Lower lobe of right lung (tissue), 2 donors: ENCODE data around the gene ACAN. TPM values are rescaled to one million over a fixed set of nuclear protein-coding genes. Genes with fewer than 3 reads are reported as not detected.

ENCODE experiments used
- ATAC-seq, 2 donors: fragments of 200-7000 bp; cut with Tn5 transposase; one replicate each; pipeline ENCODE4 v1.9.1; 2020 to 2022; ENCODE audit warnings: mild to moderate bottlenecking in 2 of 2, moderate library complexity in 2 of 2
- DNase-seq: peaks from one replicate; pipeline ENCODE4 v3.0.0-alpha.2; 2020
- H3K27ac ChIP-seq: fragments of 200-600 bp; one replicate; pipeline ENCODE4 v1.8.0; 2022
- H3K27me3 ChIP-seq: fragments of 200-600 bp; one replicate; pipeline ENCODE4 v1.8.0; 2022; ENCODE audit warnings: low read depth
- H3K36me3 ChIP-seq: fragments of 200-600 bp; one replicate; pipeline ENCODE4 v1.8.0; 2022; ENCODE audit warnings: mild to moderate bottlenecking
- H3K4me1 ChIP-seq: fragments of 200-600 bp; one replicate; pipeline ENCODE4 v1.8.0; 2022
- H3K4me3 ChIP-seq: fragments of 200-600 bp; one replicate; pipeline ENCODE4 v1.8.0; 2022; ENCODE audit warnings: mild to moderate bottlenecking
- H3K9me3 ChIP-seq: fragments of 200-600 bp; one replicate; pipeline ENCODE4 v1.8.0; 2022
- intact Hi-C: fragments of 100-400 bp; cut with DNase I; formaldehyde crosslinking; loops from one replicate; pipeline ENCODE4 v1.11.0; 2022
- total RNA-seq: library from RNA; stranded (reverse); fragmentation: NEBNext Ultra II Directional; extraction: Animal tissue kit (Norgen Biotek cat#: 25700); gene quantifications from one replicate; pipeline ENCODE4 v1.2.1, GENCODE V29; 2021
- TF ChIP-seq, protein P1 (sequence below): fragments of 200-600 bp; IDR thresholded peaks from one replicate; pipeline ENCODE4 v1.8.0; 2022; ENCODE audit warnings: antibody characterized with exemption, mild to moderate bottlenecking
- donor health status: DM: no; HTN: yes; CAD: no; lungs with severe emphysema.

ACAN gene
- total RNA-seq, 1 donor from 2014 or later = 0.12 TPM

DNA sequence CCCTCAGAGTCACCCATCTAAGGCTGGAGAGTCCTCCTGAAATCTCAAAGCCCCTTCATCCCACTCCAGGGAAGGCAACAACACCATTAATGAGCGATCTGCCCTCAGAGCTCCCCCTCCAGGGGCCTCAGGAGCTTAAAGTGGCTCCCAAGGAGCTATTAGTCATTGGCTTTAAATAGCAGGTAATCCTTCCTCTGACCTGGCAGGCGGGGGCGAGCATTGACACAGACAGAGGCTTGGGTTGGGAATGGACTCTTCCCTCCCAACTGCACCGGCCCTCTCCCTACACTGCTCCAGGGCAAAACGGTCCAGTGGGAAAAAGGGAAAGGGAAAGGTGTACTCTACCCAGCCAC, 108.5 kb downstream of the ACAN start:
- intact Hi-C loops = no loop called here
- H3K9me3 ChIP-seq = no peaks in the 10 kb centered on the region
- peaks cover 16% of the 10 kb centered on the region for H3K36me3 ChIP-seq
- H3K4me3 ChIP-seq = peak overlapping the region; percentile 86
- H3K27me3 ChIP-seq = no peaks in the 10 kb centered on the region
- ATAC-seq = peak; percentile 44 to 51
- no peak overlapping the region for H3K27ac ChIP-seq
- H3K4me1 ChIP-seq = peaks cover 25% of the 10 kb centered on the region
- TF ChIP-seq, protein P1, sequence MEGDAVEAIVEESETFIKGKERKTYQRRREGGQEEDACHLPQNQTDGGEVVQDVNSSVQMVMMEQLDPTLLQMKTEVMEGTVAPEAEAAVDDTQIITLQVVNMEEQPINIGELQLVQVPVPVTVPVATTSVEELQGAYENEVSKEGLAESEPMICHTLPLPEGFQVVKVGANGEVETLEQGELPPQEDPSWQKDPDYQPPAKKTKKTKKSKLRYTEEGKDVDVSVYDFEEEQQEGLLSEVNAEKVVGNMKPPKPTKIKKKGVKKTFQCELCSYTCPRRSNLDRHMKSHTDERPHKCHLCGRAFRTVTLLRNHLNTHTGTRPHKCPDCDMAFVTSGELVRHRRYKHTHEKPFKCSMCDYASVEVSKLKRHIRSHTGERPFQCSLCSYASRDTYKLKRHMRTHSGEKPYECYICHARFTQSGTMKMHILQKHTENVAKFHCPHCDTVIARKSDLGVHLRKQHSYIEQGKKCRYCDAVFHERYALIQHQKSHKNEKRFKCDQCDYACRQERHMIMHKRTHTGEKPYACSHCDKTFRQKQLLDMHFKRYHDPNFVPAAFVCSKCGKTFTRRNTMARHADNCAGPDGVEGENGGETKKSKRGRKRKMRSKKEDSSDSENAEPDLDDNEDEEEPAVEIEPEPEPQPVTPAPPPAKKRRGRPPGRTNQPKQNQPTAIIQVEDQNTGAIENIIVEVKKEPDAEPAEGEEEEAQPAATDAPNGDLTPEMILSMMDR = no peak
- DNase-seq = no peak

DNA sequence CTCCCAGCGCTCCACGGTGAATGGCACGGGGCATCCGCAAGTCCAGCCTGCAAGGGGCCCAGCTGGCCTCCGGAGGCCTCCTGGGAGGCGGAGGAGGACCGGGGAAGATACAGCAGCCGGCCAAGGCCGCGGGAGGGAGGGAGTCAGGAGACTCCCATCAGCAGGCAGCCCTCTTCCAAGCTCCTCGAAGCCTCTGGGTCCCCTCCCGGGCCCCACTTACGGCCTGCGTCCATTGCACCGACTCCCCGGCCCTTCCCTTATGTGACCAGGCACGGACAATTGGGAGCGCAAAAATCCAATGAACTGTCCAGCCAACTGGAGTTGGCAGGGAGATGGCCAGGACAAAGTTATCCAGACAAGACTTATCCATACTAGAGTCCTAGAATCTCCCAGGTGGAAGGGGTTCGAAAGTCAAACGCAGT, 109.3 kb downstream of the ACAN start:
- intact Hi-C loops = no loop called here
- H3K9me3 ChIP-seq = no peaks in the 10 kb centered on the region
- TF ChIP-seq, protein P1 = no peak
- no peaks in the 10 kb centered on the region for H3K27me3 ChIP-seq
- DNase-seq (no peak), ATAC-seq (peak; percentile 17 to 41)
- H3K4me3 ChIP-seq = peak overlapping the region; percentile 86
- peak overlapping the region; percentile 75 for H3K27ac ChIP-seq
- peaks cover 25% of the 10 kb centered on the region for H3K4me1 ChIP-seq
- peaks cover 14% of the 10 kb centered on the region for H3K36me3 ChIP-seq

DNA sequence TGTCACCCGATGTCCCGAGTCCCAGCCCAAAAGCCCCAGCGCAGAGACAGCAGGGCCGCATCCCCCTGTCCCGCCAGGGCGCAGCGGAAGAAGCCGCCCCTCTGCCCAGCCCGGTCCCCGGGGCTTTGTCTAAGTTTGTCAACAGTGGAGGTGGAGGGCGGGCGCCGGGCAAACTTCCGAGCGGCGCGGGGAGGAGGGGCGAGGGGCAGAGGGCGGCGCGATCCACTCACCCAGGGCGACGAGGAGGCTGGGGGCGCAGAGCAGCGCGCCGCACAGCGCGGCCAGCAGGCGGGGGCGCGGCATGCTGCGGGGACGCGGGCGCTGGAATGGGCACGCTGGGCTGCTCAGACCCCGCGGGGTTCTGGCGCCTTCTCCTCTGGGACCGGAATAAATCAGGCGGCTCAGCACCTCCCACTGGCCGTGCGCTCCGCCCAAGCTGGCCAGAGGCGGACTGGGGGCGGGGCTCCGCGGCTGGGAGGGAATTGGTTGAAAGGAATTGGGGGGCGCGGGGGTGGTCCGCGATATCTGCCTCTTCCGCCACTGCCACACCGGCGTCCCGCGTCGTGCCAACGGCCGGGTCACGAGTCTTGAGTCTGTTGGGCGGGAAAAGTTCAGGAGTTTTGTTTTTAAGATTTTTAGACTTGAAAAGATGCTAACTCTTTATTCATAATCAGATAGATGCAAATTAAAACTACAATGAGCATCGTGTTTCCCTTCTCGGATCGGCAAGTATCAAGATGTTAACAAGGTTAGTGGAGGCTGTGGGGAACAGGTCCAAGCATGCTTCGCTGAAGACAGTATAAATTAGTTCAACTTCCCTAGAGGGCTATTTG, 110.0 kb downstream of the ACAN start, which contains the start of gene MFGE8:
MFGE8 (minus strand) TSS at position 363 of the 833 bp plus-strand sequence; CDS start at position 303, 60 bp downstream.
- Histone ChIP-seq H3K4me1 (peaks cover 25% of the 10 kb centered on the region), H3K9me3 (no peaks in the 10 kb centered on the region), H3K36me3 (peaks cover 12% of the 10 kb centered on the region), H3K27me3 (no peaks in the 10 kb centered on the region), H3K27ac (peak within 1 kb of the TSS; percentile 75), H3K4me3 (peak within 1 kb of the TSS; percentile 86)
- TF ChIP-seq, protein P1 = peak; percentile 13
- intact Hi-C loops = no loop called here
- peak; percentile 78 for DNase-seq
- peak; percentile 87 to 89 for ATAC-seq

DNA sequence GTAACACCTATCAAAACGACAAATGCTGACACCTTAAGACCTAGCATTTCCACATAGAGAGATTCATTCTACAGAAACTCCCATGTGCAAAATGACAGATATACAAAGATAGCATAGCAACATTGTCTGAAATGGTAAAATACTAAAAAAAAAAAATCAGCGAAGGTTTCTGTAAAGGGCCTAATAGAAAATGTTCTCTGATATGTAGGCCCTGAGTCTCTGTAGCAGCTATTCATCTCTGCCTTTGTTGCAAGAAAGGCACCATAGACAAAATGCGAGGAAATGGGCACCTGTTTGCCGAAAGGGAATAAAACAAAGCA, 110.6 kb downstream of the ACAN start:
- Histone ChIP-seq H3K4me1 (peaks cover 25% of the 10 kb centered on the region), H3K36me3 (peaks cover 9% of the 10 kb centered on the region), H3K27me3 (no peaks in the 10 kb centered on the region), H3K27ac (peak overlapping the region; percentile 75), H3K4me3 (peak overlapping the region; percentile 86), H3K9me3 (no peaks in the 10 kb centered on the region)
- TF ChIP-seq, protein P1 = no peak
- DNase-seq (no peak), ATAC-seq (no peak)
- intact Hi-C loops = no loop called here

DNA sequence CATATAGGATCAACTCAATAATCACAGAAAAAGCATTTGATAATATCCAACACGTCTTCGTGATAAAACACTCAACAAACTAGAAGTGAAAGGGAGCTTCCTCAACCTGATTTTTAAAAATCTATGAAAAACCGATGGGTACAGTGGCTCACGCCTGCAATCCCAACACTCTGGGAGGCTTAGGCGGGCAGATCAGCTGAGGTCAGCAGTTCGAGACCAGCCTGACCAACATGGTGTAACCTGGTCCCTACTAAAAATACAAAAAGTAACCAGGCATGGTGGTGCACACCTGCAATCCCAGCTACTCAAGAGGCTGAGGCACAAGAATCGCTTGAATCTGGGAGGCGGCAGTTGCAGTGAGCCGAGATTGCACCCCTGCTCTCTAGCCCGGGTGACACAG, 112.1 kb downstream of the ACAN start:
- H3K4me3 ChIP-seq = no peak overlapping the region
- no peaks in the 10 kb centered on the region for H3K9me3 ChIP-seq
- DNase-seq (no peak), ATAC-seq (no peak)
- H3K27me3 ChIP-seq = no peaks in the 10 kb centered on the region
- H3K36me3 ChIP-seq = no peaks in the 10 kb centered on the region
- intact Hi-C loops = no loop called here
- no peak overlapping the region for H3K27ac ChIP-seq
- TF ChIP-seq, protein P1 = no peak
- H3K4me1 ChIP-seq = peaks cover 25% of the 10 kb centered on the region
